Esophagus muscularis mucosa (tissue), 4 donors: ENCODE measurements around the gene TLK2.
"Not testable (repeated sequence)": the region's sequence is repeated elsewhere in the genome, so short reads cannot be mapped to it uniquely, and the experiment has no call there.

Source experiments
- EP300 ChIP-seq: sonication (generic); formaldehyde crosslinking; IDR thresholded peaks from one replicate; pipeline ENCODE4 v1.6.1; 2017; ENCODE audit warnings: antibody characterized with exemption
- POLR2A ChIP-seq: fragments of 450-650 bp; IDR thresholded peaks from one replicate; pipeline ENCODE4 v1.6.1; 2017; ENCODE audit warnings: antibody characterized with exemption, moderate library complexity, mild to moderate bottlenecking, low read depth
- POLR2AphosphoS5 ChIP-seq, 2 donors: sonication (generic); formaldehyde crosslinking; IDR thresholded peaks; one replicate each; pipeline ENCODE4 v1.6.1; 2017; ENCODE audit warnings: antibody characterized with exemption in 2 of 2
- TF ChIP-seq, protein P1 (sequence below), 3 experiments: fragments of 200-600 bp in 2 of 3; fragments of 450-650 bp in 1 of 3; sonication (generic) in 2 of 3; IDR thresholded peaks; one replicate each; pipeline ENCODE4 v1.5.1; 2017 to 2019; ENCODE audit warnings: antibody characterized with exemption in 3 of 3, mild to moderate bottlenecking in 2 of 3, moderate library complexity in 1 of 3

DNA sequence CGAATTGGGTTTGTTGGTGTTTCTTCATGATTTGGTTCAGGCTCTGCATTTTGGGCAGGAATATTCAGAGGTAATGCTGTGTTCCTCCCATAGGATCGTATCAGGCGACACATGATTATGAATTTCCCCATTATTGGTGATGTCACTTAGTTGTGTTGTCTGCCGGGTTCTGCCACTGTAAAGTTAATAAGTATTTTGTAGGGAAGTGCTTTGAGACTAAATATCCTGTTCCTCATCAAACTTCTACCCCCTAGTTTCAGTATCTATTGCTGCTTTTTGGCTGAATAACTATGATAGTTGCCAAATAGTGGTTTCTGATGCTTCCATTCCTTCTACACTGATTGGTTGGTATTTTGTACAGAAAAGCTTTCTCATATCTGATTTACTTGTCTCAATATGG lies 26.4 kb upstream of the TLK2 start:
- TF ChIP-seq, protein P1, sequence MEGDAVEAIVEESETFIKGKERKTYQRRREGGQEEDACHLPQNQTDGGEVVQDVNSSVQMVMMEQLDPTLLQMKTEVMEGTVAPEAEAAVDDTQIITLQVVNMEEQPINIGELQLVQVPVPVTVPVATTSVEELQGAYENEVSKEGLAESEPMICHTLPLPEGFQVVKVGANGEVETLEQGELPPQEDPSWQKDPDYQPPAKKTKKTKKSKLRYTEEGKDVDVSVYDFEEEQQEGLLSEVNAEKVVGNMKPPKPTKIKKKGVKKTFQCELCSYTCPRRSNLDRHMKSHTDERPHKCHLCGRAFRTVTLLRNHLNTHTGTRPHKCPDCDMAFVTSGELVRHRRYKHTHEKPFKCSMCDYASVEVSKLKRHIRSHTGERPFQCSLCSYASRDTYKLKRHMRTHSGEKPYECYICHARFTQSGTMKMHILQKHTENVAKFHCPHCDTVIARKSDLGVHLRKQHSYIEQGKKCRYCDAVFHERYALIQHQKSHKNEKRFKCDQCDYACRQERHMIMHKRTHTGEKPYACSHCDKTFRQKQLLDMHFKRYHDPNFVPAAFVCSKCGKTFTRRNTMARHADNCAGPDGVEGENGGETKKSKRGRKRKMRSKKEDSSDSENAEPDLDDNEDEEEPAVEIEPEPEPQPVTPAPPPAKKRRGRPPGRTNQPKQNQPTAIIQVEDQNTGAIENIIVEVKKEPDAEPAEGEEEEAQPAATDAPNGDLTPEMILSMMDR (IDR thresholded peaks at IDR 0.05), result not testable (repeated sequence)
- not testable (repeated sequence) for TF ChIP-seq POLR2AphosphoS5 (IDR thresholded peaks at IDR 0.05); POLR2A; EP300
